Mucosa of stomach (tissue), 1 donor: Measurements from ENCODE around the gene PCDHB7.
"Not testable (repeated sequence)": the region's sequence is repeated elsewhere in the genome, so short reads cannot be mapped to it uniquely, and the experiment has no call there.

ENCODE experiments used
- H3K27me3 ChIP-seq: one replicate; pipeline ENCODE4 v1.7.0; 2013; ENCODE audit warnings: mild to moderate bottlenecking, low read length; ENCODE audit not compliant: control insufficient read depth, insufficient read depth
- H3K36me3 ChIP-seq: one replicate; pipeline ENCODE4 v1.7.0; 2013; ENCODE audit warnings: low read length; ENCODE audit not compliant: control insufficient read depth, insufficient read depth
- H3K4me1 ChIP-seq: one replicate; pipeline ENCODE4 v1.7.0; 2013; ENCODE audit warnings: mild to moderate bottlenecking, low read length; ENCODE audit not compliant: control insufficient read depth, insufficient read depth
- H3K4me3 ChIP-seq: one replicate; pipeline ENCODE4 v1.7.0; 2013; ENCODE audit warnings: low read length
- H3K9ac ChIP-seq: one replicate; pipeline ENCODE4 v1.7.0; 2013; ENCODE audit warnings: mild to moderate bottlenecking, low read length, moderate library complexity
- H3K9me3 ChIP-seq: one replicate; pipeline ENCODE4 v1.7.0; 2013; ENCODE audit warnings: mild to moderate bottlenecking, low read length, moderate library complexity; ENCODE audit not compliant: control insufficient read depth
- donor health status: Pancreatic carcinoma.

The PCDHB7 gene

DNA sequence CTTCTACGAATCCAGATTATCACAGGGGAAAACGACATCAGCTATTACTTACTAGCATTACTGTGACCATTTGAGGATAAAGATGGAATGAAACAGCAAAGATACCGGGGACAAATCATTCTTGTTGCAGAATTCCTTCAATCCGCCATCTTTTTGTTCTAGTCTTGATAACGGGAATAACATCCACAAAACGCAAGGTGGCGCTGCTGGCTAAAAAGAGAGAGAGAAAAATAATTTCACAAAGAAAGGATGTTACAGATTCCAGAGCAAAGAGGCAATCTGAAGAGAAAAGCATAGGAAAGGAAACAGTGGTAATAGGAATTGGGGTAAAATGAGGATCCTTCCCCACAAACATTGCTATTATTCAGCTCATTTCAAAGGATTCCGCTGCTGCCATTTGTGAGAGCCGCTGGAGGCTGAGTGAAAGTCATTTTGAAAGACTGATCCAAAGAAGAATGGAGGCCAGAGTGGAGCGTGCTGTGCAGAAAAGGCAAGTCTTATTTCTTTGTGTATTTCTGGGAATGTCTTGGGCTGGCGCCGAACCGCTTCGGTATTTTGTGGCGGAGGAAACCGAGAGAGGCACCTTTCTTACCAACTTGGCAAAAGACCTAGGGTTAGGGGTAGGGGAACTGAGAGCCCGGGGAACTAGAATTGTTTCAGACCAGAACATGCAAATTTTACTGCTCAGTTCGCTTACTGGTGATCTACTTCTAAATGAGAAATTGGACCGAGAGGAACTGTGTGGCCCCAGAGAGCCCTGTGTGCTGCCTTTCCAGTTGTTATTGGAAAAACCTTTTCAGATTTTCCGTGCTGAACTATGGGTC lies at the start of gene PCDHB7:
Gene PCDHB7 (plus strand): TSS at position 264 of the 824 bp plus-strand sequence. CDS start 192 bp downstream, at position 456.
- H3K36me3 ChIP-seq, result no peaks in the 10 kb centered on the region
- no peak within 1 kb of the TSS for H3K4me3 ChIP-seq
- no peaks in the 10 kb centered on the region for H3K9me3 ChIP-seq
- no peaks in the 10 kb centered on the region for H3K4me1 ChIP-seq
- H3K9ac ChIP-seq, result no peak within 1 kb of the TSS
- no peaks in the 10 kb centered on the region for H3K27me3 ChIP-seq

GRCh38 chr5:141123396-141124135 lies 48.9 kb upstream of the PCDHB7 start:
- not testable (repeated sequence) for H3K4me3 ChIP-seq, H3K9ac ChIP-seq, H3K9me3 ChIP-seq, H3K4me1 ChIP-seq, H3K27me3 ChIP-seq, H3K36me3 ChIP-seq

DNA sequence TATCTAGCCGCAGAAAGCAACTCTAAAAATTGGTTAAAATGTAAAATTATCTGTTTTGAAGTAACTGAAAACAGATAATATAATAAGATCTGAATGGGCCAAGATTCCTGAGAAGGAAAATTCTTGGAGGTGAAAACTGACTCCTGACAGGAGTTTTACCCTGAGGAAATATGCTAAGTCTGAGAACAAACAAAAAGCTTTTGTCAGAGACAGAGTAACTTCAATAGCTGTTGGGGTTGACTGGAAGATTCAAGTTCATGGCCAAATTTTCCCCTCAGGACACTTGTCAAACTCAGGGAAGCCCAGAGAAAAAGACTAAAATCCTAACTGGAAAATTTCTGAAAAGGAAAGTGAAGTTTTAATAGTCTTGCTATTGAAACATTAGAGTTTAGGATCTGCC lies 45.1 kb upstream of the PCDHB7 start:
- H3K4me3 ChIP-seq, result no peak overlapping the region
- H3K36me3 ChIP-seq, result no peaks in the 10 kb centered on the region
- no peaks in the 10 kb centered on the region for H3K27me3 ChIP-seq
- no peaks in the 10 kb centered on the region for H3K4me1 ChIP-seq
- H3K9ac ChIP-seq, result no peak overlapping the region
- no peaks in the 10 kb centered on the region for H3K9me3 ChIP-seq

GRCh38 chr5:141135030-141135717 lies 37.3 kb upstream of the PCDHB7 start, which contains the start of gene PCDHB5:
Gene PCDHB5 (plus strand): TSS chr5:141135206. CDS start chr5:141135435, 229 bp downstream.
- no peak within 1 kb of the TSS for H3K4me3 ChIP-seq
- H3K9me3 ChIP-seq, result no peaks in the 10 kb centered on the region
- no peak within 1 kb of the TSS for H3K9ac ChIP-seq
- no peaks in the 10 kb centered on the region for H3K4me1 ChIP-seq
- no peaks in the 10 kb centered on the region for H3K27me3 ChIP-seq
- no peaks in the 10 kb centered on the region for H3K36me3 ChIP-seq

GRCh38 chr5:141135718-141136266 lies 36.7 kb upstream of the PCDHB7 start:
- Histone ChIP-seq H3K9ac (no peak overlapping the region), H3K4me1 (no peaks in the 10 kb centered on the region), H3K36me3 (no peaks in the 10 kb centered on the region), H3K27me3 (no peaks in the 10 kb centered on the region), H3K9me3 (no peaks in the 10 kb centered on the region), H3K4me3 (no peak overlapping the region)

DNA sequence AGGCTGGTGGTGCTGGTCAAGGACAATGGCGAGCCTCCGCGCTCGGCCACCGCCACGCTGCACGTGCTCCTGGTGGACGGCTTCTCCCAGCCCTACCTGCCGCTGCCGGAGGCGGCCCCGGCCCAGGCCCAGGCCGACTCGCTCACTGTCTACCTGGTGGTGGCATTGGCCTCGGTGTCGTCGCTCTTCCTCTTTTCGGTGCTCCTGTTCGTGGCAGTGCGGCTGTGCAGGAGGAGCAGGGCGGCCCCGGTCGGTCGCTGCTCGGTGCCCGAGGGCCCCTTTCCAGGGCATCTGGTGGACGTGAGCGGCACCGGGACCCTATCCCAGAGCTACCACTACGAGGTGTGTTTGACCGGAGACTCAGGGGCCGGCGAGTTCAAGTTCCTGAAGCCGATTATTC lies 35.1 kb upstream of the PCDHB7 start:
- H3K36me3 ChIP-seq, H3K4me1 ChIP-seq, H3K4me3 ChIP-seq, H3K9me3 ChIP-seq, H3K9ac ChIP-seq, H3K27me3 ChIP-seq: not testable (repeated sequence)

GRCh38 chr5:141149812-141150211 lies 22.6 kb upstream of the PCDHB7 start, which contains the start of gene PCDHB6:
Gene PCDHB6 (plus strand): TSS chr5:141150057. CDS start chr5:141150258, 201 bp downstream.
- no peaks in the 10 kb centered on the region for H3K36me3 ChIP-seq
- H3K4me3 ChIP-seq, result no peak within 1 kb of the TSS
- H3K27me3 ChIP-seq, result no peaks in the 10 kb centered on the region
- H3K9me3 ChIP-seq, result no peaks in the 10 kb centered on the region
- no peak within 1 kb of the TSS for H3K9ac ChIP-seq
- no peaks in the 10 kb centered on the region for H3K4me1 ChIP-seq

GRCh38 chr5:141150224-141150992 lies 22.0 kb upstream of the PCDHB7 start:
- no peak overlapping the region for H3K4me3 ChIP-seq
- no peaks in the 10 kb centered on the region for H3K36me3 ChIP-seq
- H3K4me1 ChIP-seq, result no peaks in the 10 kb centered on the region
- H3K9me3 ChIP-seq, result no peaks in the 10 kb centered on the region
- no peak overlapping the region for H3K9ac ChIP-seq
- H3K27me3 ChIP-seq, result no peaks in the 10 kb centered on the region

DNA sequence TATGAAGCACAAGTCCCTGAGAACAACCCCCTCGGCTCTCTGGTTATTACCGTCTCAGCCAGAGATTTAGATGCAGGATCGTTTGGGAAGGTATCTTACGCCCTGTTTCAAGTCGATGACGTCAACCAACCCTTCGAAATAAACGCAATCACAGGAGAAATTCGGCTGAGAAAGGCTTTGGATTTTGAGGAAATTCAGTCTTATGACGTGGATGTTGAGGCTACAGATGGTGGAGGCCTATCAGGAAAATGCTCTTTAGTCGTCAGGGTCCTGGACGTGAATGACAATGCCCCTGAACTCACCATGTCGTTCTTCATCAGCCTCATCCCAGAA lies 21.5 kb upstream of the PCDHB7 start:
- Histone ChIP-seq H3K4me1 (no peaks in the 10 kb centered on the region), H3K4me3 (no peak overlapping the region), H3K36me3 (no peaks in the 10 kb centered on the region), H3K9me3 (no peaks in the 10 kb centered on the region), H3K27me3 (no peaks in the 10 kb centered on the region), H3K9ac (no peak overlapping the region)

DNA sequence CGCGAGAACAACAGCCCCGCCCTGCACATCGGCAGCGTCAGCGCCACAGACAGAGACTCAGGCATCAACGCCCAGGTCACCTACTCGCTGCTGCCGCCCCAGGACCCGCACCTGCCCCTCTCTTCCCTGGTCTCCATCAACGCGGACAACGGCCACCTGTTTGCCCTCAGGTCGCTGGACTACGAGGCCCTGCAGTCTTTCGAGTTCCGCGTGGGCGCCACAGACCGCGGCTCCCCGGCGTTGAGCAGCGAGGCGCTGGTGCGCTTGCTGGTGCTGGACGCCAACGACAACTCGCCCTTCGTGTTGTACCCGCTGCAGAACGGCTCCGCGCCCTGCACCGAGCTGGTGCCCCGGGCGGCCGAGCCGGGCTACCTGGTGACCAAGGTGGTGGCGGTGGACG lies 20.8 kb upstream of the PCDHB7 start:
- not testable (repeated sequence) for H3K27me3 ChIP-seq, H3K4me1 ChIP-seq, H3K9ac ChIP-seq, H3K9me3 ChIP-seq, H3K4me3 ChIP-seq, H3K36me3 ChIP-seq

DNA sequence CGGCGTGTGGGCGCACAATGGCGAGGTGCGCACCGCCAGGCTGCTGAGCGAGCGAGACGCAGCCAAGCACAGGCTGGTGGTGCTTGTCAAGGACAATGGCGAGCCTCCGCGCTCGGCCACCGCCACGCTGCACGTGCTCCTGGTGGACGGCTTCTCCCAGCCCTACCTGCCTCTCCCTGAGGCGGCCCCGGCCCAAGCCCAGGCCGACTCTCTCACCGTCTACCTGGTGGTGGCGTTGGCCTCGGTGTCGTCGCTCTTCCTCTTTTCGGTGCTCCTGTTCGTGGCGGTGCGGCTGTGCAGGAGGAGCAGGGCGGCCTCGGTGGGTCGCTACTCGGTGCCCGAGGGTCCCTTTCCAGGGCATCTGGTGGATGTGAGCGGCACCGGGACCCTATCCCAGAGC lies 20.3 kb upstream of the PCDHB7 start:
- not testable (repeated sequence) for H3K36me3 ChIP-seq, H3K9ac ChIP-seq, H3K4me3 ChIP-seq, H3K9me3 ChIP-seq, H3K27me3 ChIP-seq, H3K4me1 ChIP-seq
